GM12873 (cell line): Measurements from ENCODE around the gene ZW10.

Source experiments
- TF ChIP-seq, protein P1 (sequence below): IDR thresholded peaks from 2 replicates; pipeline ENCODE4 v1.5.1; 2012; ENCODE audit warnings: low read depth, mild to moderate bottlenecking, moderate library complexity, low read length, control low read depth; ENCODE audit not compliant: insufficient read depth; ENCODE audit errors: missing control alignments

The ZW10 gene

GRCh38 chr11:113693030-113693429 is 80.5 kb downstream of the ZW10 start:
- TF ChIP-seq, protein P1, sequence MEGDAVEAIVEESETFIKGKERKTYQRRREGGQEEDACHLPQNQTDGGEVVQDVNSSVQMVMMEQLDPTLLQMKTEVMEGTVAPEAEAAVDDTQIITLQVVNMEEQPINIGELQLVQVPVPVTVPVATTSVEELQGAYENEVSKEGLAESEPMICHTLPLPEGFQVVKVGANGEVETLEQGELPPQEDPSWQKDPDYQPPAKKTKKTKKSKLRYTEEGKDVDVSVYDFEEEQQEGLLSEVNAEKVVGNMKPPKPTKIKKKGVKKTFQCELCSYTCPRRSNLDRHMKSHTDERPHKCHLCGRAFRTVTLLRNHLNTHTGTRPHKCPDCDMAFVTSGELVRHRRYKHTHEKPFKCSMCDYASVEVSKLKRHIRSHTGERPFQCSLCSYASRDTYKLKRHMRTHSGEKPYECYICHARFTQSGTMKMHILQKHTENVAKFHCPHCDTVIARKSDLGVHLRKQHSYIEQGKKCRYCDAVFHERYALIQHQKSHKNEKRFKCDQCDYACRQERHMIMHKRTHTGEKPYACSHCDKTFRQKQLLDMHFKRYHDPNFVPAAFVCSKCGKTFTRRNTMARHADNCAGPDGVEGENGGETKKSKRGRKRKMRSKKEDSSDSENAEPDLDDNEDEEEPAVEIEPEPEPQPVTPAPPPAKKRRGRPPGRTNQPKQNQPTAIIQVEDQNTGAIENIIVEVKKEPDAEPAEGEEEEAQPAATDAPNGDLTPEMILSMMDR, result no peak

DNA sequence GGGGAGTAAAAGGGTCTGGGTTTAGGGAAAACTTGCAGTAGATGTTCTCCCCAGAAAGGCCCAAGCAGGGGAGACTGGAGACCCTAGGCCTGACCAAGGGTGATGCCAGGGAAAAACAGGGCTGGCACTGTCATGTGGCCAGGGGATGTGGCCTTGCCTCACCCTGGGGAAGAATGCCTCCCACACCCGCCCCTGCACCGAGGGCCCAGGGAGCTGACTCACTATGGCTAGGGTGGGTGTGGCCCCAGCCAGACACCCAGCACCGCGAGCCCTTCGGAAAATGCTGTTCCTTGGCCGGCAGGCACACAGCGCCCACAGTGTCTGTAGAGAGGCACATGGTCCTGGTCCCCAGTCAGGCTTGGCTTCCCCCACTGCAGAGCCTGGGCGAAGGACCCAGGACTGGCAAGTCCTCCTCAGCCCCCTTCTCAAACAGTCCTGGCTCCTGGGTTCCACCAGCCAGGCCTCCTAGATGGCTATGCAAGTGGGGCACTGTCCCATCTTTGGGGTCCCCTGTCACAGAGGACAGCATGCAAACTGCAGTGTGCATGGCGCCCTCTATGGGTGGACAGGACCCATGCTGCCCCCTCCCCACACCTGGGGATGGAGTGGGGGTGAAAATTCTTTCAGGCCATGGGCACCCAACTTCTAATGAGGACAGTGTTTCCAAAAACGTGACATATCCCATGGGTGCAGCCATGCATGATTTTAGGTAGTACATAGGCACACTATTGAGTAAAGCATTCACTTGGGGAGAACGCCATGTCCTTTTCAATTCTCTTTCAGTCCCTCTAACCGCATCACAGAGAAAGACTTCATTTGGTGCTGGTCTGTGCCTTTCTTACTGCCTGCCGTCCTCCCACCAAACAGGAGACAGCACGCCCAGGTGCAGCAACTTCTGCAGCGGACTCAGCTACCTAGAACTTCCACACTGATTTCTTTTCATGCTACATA is 82.6 kb downstream of the ZW10 start:
- TF ChIP-seq, protein P1, result peak; percentile 71

DNA sequence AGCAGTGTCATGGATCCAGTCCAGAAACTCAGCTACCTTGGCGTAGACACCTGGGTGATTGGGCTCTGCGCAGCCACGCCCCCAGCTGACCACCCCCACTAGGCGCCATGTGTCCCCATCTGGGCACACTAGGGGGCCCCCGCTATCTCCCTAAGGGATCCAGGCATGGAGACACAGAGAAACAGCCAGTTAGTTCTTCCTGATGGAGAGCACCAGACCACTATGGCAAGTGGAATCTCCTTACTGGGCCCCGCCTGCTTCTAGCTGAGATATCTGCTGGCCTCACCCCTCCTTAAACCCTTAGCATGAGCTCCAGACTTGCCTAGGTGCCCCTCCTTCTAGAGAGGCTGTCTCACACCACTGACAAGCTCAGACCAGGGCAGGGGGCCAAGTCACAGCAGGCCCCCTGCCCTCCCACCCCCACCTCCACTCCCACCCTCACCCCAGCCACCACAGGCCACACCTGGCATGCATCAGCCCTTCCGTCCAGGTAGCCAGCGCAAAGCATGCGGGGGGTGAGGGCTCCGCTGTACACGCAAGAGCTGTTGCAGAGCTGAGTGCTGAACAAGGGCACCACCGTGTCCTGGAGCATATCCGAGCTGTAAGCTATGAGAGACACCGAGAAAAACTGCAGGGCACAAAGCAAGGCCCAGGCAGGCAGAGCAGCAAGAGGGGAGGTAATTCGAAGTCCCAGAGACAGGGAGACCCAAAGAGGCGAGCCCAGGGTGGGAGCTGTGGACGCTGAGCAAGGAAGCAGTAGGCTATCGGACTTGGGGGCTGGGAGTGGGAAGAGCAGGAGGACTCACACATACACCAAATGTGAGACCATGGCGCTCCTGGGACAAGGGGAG is 83.5 kb downstream of the ZW10 start:
- TF ChIP-seq, protein P1, result no peak

DNA sequence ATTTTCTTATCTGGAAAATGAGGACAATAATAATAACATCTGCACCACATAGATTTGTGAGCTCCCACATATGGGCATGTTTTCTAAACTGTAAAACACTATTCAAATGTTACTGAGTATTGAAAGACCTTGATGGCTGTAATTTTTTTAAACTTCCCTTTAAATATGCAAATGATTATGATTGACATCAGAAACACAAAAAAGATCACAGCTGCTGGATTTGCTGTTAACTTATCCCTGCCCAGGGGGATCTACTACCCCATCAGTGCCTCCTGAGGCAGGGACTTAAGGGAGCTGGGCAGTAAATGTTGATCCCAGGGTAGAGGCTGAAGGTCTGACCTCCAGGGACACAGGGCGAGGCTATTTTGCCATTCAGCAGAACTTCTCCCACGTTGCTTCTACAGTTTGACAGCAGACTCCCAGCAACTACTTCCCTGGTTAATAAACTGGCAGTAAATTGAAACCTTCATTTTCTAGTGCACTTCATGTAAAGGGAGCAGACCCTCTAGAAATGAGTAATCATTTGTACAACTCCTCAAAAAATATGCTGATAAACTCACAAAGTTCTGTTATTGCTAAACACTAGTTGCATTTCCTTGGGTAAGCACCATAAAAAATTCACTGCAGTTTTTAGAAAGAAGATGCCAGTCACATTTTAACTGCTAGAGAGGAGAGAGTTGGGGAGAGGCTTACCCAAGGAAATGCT is 87.7 kb downstream of the ZW10 start:
- TF ChIP-seq, protein P1, result no peak

DNA sequence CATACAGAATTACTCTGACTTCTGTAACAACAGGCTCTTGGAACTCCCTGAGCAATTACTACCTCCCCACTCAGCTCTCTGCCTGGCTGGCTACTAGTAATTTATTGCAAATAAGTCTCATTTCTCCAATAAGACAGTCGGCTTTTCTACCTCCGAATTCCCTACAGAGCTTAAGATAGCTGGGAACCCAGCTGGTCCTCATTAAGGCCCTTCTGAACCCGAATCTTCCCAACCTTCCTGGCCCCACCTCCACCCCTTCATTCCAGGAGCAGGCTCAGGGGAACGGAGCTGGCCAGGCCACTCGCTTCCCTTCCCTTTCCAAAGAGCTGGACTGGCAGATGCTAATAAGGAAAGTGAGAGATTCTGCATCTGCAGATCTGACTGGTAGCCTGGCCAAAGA is 89.0 kb downstream of the ZW10 start:
- TF ChIP-seq, protein P1, result no peak

DNA sequence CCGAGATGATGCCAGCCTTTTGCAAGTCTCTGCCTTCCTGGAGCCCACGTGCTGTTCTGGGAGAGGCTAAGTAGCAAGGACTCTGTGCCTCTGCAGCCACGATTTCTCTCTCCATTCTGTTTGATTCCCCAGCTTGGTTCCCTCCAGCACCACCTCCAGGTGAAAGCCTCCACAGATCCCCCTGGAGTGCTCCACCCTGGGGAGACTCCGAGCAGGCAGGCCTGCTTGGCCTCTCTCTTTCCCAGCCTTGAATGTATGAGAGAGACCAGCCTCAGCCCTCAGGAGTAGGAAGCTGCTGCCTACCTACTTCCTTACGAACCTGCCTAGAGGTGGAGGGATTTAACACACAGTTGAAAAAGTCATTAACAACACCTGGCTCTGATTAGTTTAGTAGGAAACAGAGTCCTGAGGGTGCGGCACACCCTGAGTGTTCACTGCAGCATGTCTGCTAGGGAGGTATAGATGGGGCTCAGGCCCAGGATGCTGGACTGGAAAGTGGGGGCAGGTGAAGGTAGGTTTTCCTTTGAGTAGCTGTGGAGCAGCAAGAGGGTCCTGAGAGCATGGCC is 89.9 kb downstream of the ZW10 start:
- TF ChIP-seq, protein P1, result no peak
